BLaER1 treated with 17β-estradiol and CSF1 and Interleukin-3, amounts not matched to agents 10 nM and 100 nM (cell line): ENCODE data around the gene SARM1.

Experiments
- H3K27ac ChIP-seq, 11 experiments: shearing (Covaris generic); formaldehyde crosslinking; 2 replicates each; pipeline ENCODE4 v1.8.1; 2022
- H3K27me3 ChIP-seq, 11 experiments: shearing (Covaris generic); formaldehyde crosslinking; 2 replicates each; pipeline ENCODE4 v1.8.1; 2022
- H3K36me3 ChIP-seq, 11 experiments: shearing (Covaris generic); formaldehyde crosslinking; 2 replicates each; pipeline ENCODE4 v1.8.1; 2022
- H3K4me1 ChIP-seq, 10 experiments: shearing (Covaris generic); formaldehyde crosslinking; 2 replicates each; pipeline ENCODE4 v1.8.1; 2022
- H3K4me2 ChIP-seq, 11 experiments: shearing (Covaris generic); formaldehyde crosslinking; 2 replicates each; pipeline ENCODE4 v1.8.1; 2022
- H3K4me3 ChIP-seq, 10 experiments: shearing (Covaris generic); formaldehyde crosslinking; 2 replicates each; pipeline ENCODE4 v1.8.1; 2022
- H3K9ac ChIP-seq, 11 experiments: shearing (Covaris generic); formaldehyde crosslinking; 2 replicates each; pipeline ENCODE4 v1.8.1; 2022
- H3K9me3 ChIP-seq, 11 experiments: shearing (Covaris generic); formaldehyde crosslinking; replicated peaks in 1 of 11; 2 replicates each; pipeline ENCODE4 v1.8.1; 2022
- H4K20me1 ChIP-seq, 11 experiments: shearing (Covaris generic); formaldehyde crosslinking; 2 replicates each; pipeline ENCODE4 v1.8.1; 2022
- Cebpa-rat ChIP-seq, 11 experiments: shearing (Covaris generic); IDR thresholded peaks; 2 replicates each; pipeline ENCODE4 v1.8.1; 2022

Gene SARM1

DNA sequence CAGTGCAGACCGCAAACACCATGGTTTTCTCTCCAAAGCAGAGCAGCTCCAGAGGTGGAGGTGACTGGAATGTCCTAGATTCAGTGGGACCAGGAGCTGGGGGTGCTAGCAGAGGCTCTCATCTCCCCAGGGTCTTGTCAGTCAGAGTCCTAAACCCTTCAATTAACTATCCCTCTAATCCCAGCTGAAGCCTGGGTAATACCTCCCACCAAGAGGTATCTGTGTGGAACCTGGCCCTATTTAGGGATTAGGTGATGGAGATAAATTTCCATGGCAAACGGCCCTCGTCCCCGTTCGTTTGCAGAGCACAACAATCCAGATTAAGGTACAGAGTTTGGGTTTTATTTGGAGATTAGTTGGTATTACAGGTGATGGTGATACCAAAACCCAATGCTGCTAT lies 8.3 kb upstream of the SARM1 start:
- no peak overlapping the region for H3K4me3 ChIP-seq
- H3K27me3 ChIP-seq = no peaks in the 10 kb centered on the region
- H3K9me3 ChIP-seq = no peaks in the 10 kb centered on the region
- TF ChIP-seq Cebpa-rat (IDR thresholded peaks at IDR 0.05) = no peak
- no peak overlapping the region for H3K4me2 ChIP-seq
- H3K4me1 ChIP-seq = peaks cover 5 to 10% (median 8%) of the 10 kb centered on the region in 10 experiments
- no peak overlapping the region for H3K27ac ChIP-seq
- peaks cover 56 to 87% (median 71%) of the 10 kb centered on the region in 11 experiments for H3K36me3 ChIP-seq
- no peak overlapping the region; a peak in 1 of 22 replicates for H3K9ac ChIP-seq
- H4K20me1 ChIP-seq = peaks cover 0 to 62% (median 8%) of the 10 kb centered on the region in 11 experiments; a peak in 10 of 22 replicates

DNA sequence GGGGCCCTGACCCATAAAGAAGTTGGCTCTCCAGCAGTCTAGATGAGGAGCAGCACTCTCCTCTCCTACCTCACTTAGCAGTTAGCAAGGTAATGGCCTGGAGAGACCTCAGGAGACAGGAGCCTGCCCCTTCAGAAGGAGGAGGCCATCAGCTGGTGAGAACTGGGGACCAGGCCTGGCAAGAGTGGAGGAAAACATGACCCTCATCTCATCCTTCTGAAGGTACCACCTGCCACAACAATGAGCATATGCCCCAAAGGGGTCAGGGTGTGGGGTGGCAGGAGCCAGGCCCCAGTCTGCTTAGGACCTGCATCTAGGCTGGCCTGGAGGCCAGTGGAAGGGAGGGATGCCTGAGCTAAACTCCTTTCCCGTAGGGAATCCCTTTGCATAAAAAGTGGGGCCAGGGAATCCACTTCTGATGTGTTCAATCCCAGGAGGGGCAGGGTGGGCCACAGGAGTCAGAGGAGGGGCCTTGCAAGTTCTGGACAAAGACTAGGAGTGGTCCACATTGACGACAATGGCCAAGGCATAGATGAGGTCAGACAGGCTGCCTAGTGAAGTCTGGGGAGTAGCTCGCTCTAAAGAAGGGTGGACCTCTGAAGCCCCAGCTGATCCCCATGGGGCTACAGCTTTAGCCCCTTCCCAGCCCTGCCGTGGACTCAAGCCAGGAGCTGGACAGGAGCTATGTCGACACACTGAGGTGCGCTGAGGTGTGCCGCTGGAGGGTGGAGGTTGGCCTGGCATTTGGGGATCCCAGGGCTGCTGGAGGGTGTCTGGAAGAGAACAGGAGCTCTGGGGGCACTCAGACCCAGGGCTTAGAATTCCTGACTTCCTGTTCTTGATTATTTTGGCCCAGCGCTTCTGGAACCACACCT lies 7.5 kb upstream of the SARM1 start:
- no peak for TF ChIP-seq Cebpa-rat (IDR thresholded peaks at IDR 0.05)
- Histone ChIP-seq H4K20me1 (peaks cover 0 to 71% (median 8%) of the 10 kb centered on the region in 11 experiments; a peak in 11 of 22 replicates), H3K36me3 (peaks cover 54 to 83% (median 67%) of the 10 kb centered on the region in 11 experiments), H3K4me3 (no peak overlapping the region), H3K9ac (no peak overlapping the region), H3K9me3 (no peaks in the 10 kb centered on the region), H3K27me3 (no peaks in the 10 kb centered on the region), H3K27ac (no peak overlapping the region), H3K4me2 (no peak overlapping the region), H3K4me1 (peaks cover 0 to 2% (median 0%) of the 10 kb centered on the region in 10 experiments; a peak in 5 of 20 replicates)

DNA sequence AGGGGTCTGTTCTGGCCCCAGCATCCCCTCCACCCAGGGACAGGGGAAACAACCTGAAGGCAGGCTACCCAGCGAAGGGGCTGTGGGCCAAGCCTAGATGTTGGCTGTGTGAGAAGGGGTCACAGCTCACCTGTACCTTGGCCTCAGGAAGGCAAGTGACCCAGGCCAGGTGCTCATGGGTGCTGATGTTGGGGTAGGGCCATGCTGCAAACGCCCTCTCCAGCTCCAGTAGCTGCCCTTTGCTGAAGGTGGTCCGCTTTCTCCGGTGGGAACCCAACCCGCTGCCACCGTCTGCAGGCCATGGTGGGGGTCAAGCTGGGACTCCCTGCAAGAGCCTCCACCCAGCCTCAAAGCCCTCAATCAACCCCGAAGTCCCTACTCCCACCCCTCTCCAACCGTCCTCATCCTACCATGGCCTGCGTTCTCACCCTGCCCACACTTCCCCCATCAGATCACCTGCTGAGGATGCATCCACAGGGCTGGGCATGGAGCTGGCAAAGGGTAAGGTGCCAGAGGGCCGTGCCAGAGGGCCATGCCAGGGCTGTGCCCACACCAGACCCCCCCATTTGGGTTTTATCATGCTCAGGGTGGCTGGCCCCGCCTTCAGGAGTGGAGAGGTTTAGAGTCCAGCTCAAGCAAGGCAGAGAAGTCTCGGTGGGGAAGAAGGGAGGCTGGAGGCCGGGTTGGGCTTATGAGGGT lies 6.7 kb upstream of the SARM1 start, which contains the start of gene SEBOX:
Gene SEBOX (minus strand): TSS at position 535 of the 699 bp plus-strand sequence. CDS start 48 bp downstream, at position 487.
- H3K36me3 ChIP-seq = peaks cover 46 to 75% (median 59%) of the 10 kb centered on the region in 11 experiments
- H4K20me1 ChIP-seq = peaks cover 0 to 79% (median 12%) of the 10 kb centered on the region in 11 experiments; a peak in 14 of 22 replicates
- no peaks in the 10 kb centered on the region for H3K27me3 ChIP-seq
- no peak within 1 kb of the TSS for H3K4me3 ChIP-seq
- no peak within 1 kb of the TSS for H3K4me2 ChIP-seq
- no peak for TF ChIP-seq Cebpa-rat (IDR thresholded peaks at IDR 0.05)
- no peak within 1 kb of the TSS for H3K9ac ChIP-seq
- H3K4me1 ChIP-seq = peaks cover 0 to 8% (median 4%) of the 10 kb centered on the region in 10 experiments; a peak in 15 of 20 replicates
- H3K9me3 ChIP-seq = no peaks in the 10 kb centered on the region
- H3K27ac ChIP-seq = no peak within 1 kb of the TSS

DNA sequence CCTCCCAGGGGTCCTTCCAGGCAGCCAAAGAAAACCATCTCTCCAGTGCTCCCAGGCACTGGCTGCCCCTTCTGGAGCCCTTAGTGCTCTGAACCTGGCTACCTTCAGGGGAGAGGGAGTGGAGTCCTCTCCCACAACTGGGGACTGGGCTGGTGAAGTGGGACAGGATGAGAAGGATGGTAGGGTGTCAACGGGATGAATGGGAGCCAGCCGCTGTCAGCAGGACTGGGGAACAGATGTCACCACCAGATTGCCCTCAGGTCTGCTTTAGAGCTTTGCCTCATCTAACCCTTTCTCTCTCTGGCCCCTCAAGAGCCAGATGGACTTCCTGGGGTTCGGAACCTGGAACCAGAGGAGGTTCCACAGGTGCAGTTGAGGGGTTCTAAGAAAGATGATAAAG lies 6.0 kb upstream of the SARM1 start:
- Histone ChIP-seq H3K27ac (no peak overlapping the region), H3K9me3 (no peaks in the 10 kb centered on the region), H4K20me1 (peaks cover 0 to 82% (median 19%) of the 10 kb centered on the region in 11 experiments; a peak in 14 of 22 replicates), H3K36me3 (peaks cover 40 to 69% (median 52%) of the 10 kb centered on the region in 11 experiments), H3K4me3 (no peak overlapping the region), H3K4me1 (peaks cover 4 to 14% (median 11%) of the 10 kb centered on the region in 10 experiments; a peak in 19 of 20 replicates), H3K4me2 (no peak overlapping the region), H3K9ac (no peak overlapping the region), H3K27me3 (no peaks in the 10 kb centered on the region)
- no peak for TF ChIP-seq Cebpa-rat (IDR thresholded peaks at IDR 0.05)

DNA sequence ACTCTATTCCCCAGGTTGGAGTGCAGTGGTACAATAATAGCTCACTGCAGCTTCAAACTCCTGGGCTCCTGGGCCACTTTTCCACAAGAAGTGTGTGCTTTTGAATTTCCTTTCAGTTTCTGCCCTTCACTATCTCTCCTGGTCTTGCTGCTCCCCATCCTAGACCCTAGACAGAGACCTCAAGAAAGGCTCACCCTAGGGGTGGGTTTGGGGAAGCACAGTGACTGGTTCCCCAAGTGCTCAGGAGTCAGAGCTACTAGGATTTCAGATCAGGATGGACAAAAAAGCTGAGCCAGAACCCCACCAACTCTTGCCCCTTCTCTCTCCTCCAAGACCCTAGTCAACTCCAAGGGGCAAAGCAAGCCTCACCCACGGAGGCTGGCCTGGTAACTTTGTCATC lies 4.9 kb upstream of the SARM1 start:
- no peak overlapping the region for H3K27ac ChIP-seq

DNA sequence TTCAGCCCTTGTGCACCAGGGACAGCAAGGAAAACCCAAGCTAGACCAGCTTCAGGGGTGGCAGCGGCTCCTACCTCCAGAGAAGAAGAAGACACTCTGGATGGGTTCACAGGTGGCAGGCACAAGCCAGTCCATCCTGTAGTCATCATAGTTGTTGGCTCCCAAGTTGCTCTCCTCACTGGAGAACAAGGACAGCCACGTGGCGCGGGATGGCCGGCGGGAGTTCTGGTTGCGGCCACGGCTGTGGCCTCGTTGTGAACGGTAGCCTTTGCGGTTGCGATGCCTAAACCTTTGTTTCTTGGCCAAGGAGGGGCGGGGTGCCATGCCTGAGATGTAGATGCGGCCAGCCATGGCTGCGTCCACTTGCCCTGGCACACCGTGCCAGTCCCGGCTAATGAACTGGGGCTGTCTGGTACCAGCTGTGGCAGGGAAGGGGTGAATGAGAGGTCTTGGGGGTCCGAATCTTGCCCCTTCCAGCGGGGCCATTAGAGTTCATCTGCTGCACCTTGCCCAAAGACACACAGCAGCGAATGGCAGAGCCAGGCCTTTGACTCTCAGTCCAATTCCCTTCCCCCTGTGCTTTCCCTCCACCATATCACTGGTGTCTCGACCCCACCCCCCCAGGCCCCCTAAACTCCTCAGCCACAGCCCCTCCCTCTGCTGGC lies 3.7 kb upstream of the SARM1 start:
- no peak overlapping the region for H3K4me3 ChIP-seq
- H3K27ac ChIP-seq = no peak overlapping the region
- no peaks in the 10 kb centered on the region for H3K27me3 ChIP-seq
- H3K36me3 ChIP-seq = peaks cover 17 to 46% (median 29%) of the 10 kb centered on the region in 11 experiments
- no peak overlapping the region for H3K9ac ChIP-seq
- no peak overlapping the region for H3K4me2 ChIP-seq
- H3K9me3 ChIP-seq = no peaks in the 10 kb centered on the region
- H3K4me1 ChIP-seq = peaks cover 23 to 37% (median 30%) of the 10 kb centered on the region in 10 experiments
- TF ChIP-seq Cebpa-rat (IDR thresholded peaks at IDR 0.05) = no peak
- H4K20me1 ChIP-seq = peaks cover 3 to 71% (median 20%) of the 10 kb centered on the region in 11 experiments; a peak in 19 of 22 replicates

More for the DNA sequence above, 4.9 kb upstream of the SARM1 start:
- TF ChIP-seq Cebpa-rat (IDR thresholded peaks at IDR 0.05) = no peak
- H3K4me2 ChIP-seq = no peak overlapping the region
- peaks cover 12 to 26% (median 19%) of the 10 kb centered on the region in 10 experiments for H3K4me1 ChIP-seq
- H3K27me3 ChIP-seq = no peaks in the 10 kb centered on the region
- no peak overlapping the region for H3K4me3 ChIP-seq
- H4K20me1 ChIP-seq = peaks cover 0 to 73% (median 19%) of the 10 kb centered on the region in 11 experiments; a peak in 15 of 22 replicates
- no peak overlapping the region; a peak in 1 of 22 replicates for H3K9ac ChIP-seq
- peaks cover 28 to 58% (median 41%) of the 10 kb centered on the region in 11 experiments for H3K36me3 ChIP-seq
- H3K9me3 ChIP-seq = no peaks in the 10 kb centered on the region

DNA sequence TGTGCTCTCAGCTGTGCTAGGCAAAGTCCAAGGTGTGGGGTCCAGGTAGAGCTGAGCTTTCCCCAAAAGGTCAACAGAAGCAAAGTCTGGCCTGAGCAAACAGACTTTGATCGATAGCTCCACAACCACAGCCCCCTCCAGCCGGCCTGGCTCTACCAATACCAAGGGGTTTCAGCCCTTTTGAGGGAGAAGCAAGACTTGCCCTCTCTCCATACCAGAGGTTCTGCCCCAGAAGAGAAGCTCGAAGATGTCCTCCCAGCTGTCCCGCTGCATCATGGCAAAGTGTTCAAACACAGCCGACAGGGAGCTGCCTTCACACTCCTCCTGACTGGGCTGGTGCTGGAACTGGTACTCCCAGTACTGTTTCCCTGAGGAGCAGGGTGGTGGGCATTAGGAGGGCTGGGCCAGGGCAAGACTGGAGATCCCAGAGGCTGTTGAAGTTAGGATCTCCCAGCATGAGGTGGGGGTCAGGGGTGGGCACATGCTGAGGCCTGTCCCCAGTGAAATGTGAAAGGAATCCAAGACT lies 3.1 kb upstream of the SARM1 start:
- H3K36me3 ChIP-seq = peaks cover 11 to 40% (median 23%) of the 10 kb centered on the region in 11 experiments; a peak in 21 of 22 replicates
- H3K4me3 ChIP-seq = no peak overlapping the region
- no peaks in the 10 kb centered on the region; a peak in 1 of 22 replicates for H3K27me3 ChIP-seq
- H3K27ac ChIP-seq = no peak overlapping the region
- no peak overlapping the region for H3K9ac ChIP-seq
- TF ChIP-seq Cebpa-rat (IDR thresholded peaks at IDR 0.05) = no peak
- peaks cover 9 to 71% (median 20%) of the 10 kb centered on the region in 11 experiments; a peak in 18 of 22 replicates for H4K20me1 ChIP-seq
- no peak overlapping the region for H3K4me2 ChIP-seq
- peaks cover 29 to 43% (median 36%) of the 10 kb centered on the region in 10 experiments for H3K4me1 ChIP-seq
- H3K9me3 ChIP-seq = no peaks in the 10 kb centered on the region
